NOMO-1 treated with DMSO at 0.1 percent for 48 hours (cell line): ENCODE results near the gene KCNIP4.
"Not testable (repeated sequence)": the region's sequence is repeated elsewhere in the genome, so short reads cannot be mapped to it uniquely, and the experiment has no call there.

Experiments used
- DNase-seq: peaks from one replicate; lab custom pipeline; 2025; ENCODE audit not compliant: unreplicated experiment; lab: John Stamatoyannopoulos, UW

The KCNIP4 gene

GRCh38 chr4:21948347-21949072 lies at the start of gene KCNIP4:
TSS of gene KCNIP4 (minus strand) at chr4:21948772.
- DNase-seq = no peak

GRCh38 chr4:21996618-21997017 lies 48.0 kb upstream of the KCNIP4 start:
- DNase-seq = not testable (repeated sequence)

- DNase-seq = no peak
These were observed 43.8 kb upstream of the KCNIP4 start for GRCh38 chr4:21992330-21992729.

GRCh38 chr4:21991562-21991961 lies 43.0 kb upstream of the KCNIP4 start:
- no peak for DNase-seq

GRCh38 chr4:21991050-21991449 lies 42.5 kb upstream of the KCNIP4 start:
- DNase-seq = no peak

DNA sequence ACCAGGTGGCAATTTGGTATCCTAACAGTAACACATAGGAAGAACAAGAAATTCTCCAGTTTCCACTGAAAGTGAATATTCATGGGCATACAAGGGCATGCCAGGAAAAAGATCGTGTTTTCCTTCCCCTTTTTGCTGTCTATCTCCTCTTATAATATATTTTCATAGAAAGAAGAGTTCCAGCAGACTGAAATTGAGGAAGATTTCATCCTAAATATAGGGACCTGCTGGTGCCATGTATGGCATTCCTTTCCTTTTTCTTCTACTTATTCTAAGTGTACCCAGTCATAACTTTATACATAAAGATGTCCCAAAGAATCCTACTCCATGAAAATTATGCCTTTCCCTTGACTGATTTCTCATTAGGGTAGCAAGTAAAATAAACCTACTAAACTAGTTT lies 40.8 kb upstream of the KCNIP4 start:
- no peak for DNase-seq

DNA sequence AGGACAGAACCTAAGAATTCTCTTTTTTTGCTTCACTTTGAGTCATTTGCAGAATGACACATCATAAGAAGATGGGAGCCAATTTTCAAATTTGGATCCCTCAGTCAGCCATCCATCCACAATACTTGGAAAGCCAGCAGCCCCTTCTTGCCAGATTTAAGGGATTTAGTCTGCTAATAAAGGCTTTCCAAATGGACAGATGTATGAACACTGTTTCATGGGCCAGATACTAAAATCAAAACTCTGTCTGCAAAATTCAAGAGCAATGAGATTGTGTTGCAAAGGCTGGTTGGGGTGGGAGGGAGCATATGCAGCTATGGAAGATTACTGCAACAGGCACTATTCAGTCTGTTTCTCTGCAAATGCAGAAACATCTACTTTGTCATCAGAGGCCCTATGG lies 37.7 kb upstream of the KCNIP4 start:
- no peak for DNase-seq

DNA sequence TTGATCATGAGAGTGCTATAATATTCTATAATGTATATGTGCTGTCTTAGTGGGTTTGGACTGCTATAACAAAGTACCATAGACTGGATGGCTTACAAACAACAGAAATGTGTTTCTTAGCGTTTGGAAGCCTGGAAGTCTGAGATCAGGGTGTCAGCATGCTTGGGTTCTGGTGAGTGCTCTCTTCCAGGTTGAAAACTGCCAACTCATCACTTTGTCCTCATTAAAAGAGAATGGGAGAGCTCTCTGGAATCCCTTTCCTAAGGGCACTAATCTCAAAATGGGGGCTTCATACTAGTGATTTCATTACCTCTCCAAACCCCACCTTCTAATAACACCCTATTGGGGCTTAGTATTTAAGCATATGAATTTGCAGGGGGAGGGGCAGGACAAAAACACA lies 33.5 kb upstream of the KCNIP4 start:
- DNase-seq = no peak

GRCh38 chr4:21979196-21979595 lies 30.6 kb upstream of the KCNIP4 start:
- no peak for DNase-seq

- no peak for DNase-seq
These were observed 27.6 kb upstream of the KCNIP4 start for GRCh38 chr4:21976166-21976565.

DNA sequence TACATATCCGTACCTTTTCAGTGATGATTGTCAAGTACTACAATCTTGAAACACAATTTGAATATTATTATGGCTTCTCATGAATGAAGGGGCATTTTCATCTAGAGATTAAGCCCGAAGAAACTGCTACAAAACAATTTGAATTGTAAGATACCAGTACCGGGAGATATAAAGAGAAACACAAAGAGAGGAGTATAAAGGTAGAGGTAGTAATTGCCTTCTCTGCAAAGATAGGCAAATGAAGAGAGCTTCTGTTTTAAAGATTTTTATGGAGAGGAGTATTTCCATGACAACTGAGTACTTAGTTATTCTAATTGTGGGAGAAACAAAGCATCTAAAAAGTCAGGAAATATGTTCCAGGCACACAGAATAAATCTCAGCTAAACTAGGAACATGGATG lies 25.3 kb upstream of the KCNIP4 start:
- DNase-seq = no peak

- no peak for DNase-seq
These were observed 16.3 kb upstream of the KCNIP4 start for GRCh38 chr4:21964762-21965319.

DNA sequence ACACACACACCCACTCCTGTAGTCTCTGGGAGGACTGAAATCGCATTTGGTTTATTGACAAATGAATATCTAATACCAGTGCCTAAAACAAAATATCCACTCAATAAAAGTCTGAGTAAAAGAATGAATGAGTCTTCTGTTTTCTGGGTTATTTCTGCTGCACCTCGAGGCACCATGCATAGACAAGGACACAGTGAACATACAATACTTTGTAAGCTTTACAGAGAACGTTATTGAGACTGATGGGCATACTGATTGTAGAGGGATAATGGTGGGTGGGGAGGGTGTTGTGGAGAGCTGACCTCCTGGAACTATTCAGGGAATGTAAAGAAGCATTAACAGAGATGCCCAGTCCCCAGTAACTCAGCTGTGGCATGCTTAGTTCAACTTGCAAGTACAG lies 14.1 kb upstream of the KCNIP4 start:
- DNase-seq = no peak

DNA sequence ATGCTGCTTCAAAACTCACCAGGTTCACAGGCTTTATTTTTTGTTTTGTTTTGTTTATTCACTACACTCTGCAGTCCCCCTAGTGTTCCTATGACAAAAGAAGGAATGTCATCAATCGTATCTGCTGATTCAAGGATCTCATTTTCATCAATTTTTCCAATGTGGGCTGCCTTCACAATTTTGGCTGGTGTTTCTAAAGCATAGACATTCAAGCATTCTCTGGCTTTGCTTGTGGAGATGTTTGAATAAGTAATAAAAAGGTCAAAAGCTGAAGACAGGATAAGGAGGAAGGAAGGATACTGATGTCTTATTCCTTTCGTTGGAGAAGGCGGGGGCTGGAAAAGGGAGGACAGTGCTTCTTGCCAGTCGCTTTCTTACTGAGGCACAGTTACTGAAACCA lies 12.2 kb upstream of the KCNIP4 start:
- DNase-seq = no peak

GRCh38 chr4:21954916-21955315 lies 6.3 kb upstream of the KCNIP4 start:
- DNase-seq = no peak

GRCh38 chr4:21953653-21954052 lies 5.1 kb upstream of the KCNIP4 start:
- DNase-seq = no peak

DNA sequence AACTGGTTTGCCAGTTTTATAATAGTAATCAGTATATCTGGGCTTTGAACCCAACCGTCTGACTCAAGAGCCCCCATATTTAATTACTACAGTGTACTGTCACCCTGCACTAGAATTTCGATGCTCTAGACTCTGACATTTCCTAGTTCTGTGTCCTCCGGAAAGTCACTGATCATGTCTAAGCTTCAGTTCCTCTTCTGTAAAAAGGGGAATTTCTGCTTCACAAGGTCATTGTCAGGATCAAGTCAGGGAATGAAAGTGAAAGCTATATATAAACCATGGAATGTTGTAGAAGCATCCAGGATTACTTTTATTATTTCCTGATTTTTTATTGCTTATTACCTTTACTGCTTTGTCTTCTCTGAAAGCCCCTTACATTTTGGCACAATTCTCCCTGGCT lies 4.0 kb upstream of the KCNIP4 start:
- DNase-seq = no peak

DNA sequence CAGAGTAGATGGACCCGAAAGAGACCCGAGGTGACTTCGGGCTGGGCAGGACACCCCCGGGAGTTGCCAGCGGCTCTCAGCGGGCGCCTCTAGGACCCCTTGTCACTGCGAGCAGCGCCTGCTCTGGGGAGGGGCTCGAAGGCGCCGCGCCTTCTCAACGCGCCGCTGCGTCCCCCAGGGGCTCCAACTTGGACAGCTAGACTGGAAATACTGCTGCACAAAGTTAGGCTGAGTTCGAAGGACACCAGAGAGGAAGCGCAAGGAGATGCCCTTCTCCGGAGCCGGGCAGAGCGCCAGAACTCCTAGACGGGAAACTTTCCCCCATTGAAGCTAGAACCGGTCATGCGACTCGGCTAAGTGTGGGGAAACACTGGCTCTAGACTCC lies 493 bp upstream of the KCNIP4 start:
- no peak for DNase-seq

DNA sequence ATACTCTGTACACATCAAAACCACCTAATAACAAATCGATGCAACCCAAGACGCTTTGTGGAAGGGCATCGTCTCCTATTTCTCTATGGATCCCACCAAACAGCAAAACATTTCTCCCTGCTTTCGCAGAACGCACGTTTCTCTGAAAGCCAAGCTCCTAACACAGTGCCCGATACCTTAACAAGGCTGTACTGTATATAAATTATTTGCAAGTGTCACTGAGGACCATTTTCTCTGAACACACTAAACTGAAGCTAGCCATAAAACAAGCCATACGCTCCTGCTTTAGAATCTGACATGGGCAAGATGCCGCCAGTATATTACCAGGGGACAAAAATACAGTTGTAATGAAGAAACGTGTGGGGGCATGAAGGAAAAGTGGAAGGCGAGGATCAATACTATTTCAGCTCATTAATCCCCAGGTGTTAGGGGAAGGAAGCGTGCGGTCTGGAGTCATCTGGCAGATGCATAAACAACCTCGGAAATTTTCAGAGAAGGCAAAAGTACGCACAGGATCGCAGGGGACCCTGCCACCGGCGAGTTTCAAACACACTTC lies 703 bp downstream of the KCNIP4 start:
- no peak for DNase-seq

GRCh38 chr4:21946858-21947257 lies 1.7 kb downstream of the KCNIP4 start:
- no peak for DNase-seq

- no peak for DNase-seq
These were observed 26.9 kb downstream of the KCNIP4 start for GRCh38 chr4:21921526-21922180.

DNA sequence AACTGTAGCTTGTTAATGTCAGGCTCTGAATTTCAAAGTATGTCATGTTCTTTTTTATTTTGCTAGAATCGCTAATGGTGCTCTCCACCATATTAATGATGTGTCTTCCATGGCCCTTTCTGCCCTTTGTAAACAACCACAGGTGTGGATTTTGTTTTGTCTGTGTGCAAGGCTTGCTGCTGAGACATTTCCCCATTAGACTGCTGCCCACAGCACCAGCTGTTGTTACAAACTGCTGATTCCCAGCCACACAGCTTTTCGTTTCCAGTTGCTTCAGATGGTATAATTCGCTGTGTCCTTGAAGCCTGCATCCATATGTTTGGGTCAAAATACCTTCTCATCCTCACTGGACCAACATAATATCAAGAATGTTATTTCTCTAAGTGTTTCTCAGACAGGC lies 32.8 kb downstream of the KCNIP4 start:
- DNase-seq = no peak
